HG03095 (cell line): ENCODE results near the gene MBP.
"Not testable (repeated sequence)": the region's sequence is repeated elsewhere in the genome, so short reads cannot be mapped to it uniquely, and the experiment has no call there.

Experiments used
- ATAC-seq: cut with Tn5 transposase; IDR thresholded peaks from one replicate; pipeline ENCODE4 v1.9.1; 2021; ENCODE audit warnings: moderate library complexity; ENCODE audit not compliant: unreplicated experiment

Gene MBP

DNA sequence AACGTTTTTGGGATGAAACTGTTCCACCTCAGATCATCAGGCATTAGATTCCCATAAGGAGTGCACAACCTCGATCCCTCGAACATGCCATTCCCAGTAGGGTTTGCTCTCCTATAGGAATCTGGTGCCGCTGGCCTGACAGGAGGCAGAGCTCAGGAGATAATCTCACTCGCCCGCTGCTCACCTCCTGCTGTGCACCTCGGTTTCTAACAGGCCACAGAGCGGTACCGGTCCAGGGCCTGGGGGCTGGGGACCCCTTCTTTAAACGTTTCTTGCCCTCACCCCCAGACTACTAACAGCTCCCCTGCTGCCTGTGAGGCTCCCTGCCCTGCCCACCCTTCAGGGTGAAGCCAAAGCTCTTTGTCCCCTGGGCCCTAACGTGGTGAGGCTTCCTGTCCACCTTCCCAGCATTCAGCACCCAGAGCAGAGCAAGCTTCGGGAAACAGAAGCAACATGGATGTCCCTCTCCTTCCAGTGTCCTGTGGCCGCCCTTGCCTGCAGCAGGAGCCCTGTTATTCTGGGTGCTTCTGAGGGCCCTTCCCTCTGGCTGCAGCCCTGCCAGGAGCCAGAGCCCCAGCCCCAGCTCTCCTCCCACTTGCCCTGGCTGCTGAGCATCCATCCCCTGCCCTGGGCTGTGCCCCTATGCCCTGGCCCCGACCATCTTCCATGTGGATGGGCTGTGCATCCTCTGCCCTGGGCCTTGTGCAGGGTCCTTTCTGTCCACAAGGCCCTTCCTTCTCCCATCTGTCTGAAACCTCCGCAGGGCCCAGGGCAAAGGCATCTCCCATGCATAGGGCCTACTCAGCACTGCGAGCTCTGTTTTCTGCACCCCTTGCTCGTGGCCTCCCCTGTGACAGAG lies 140.1 kb downstream of the MBP start:
- ATAC-seq, result no peak

GRCh38 chr18:76991021-76991688 lies 141.4 kb downstream of the MBP start:
- no peak for ATAC-seq

GRCh38 chr18:76990343-76991020 lies 142.1 kb downstream of the MBP start:
- ATAC-seq, result not testable (repeated sequence)

DNA sequence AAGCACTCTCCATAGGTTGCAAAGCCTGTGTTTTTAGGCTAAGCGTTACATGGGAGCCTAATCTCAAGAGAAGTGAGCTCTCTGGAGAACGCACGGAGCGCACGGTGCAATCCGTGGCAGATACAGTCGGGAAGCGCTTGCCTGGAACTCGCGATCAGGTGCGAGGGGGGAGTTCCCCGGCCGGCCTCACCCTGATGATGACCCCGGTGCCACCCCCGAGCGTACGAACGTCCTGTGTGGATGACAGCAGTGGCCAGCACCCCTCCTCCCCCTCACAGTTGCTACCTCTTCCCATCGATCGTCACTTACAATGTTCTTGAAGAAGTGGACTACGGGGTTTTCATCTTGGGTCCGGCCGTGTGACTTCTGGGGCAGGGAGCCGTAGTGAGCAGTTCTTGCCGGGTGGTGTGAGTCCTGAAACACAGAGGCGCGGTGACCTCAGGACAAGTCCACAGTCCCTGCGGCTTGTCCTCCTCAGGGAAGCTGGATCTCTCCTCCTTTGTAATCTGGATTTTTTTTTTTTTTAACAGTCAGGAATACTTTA lies 142.9 kb downstream of the MBP start:
- ATAC-seq, result no peak

DNA sequence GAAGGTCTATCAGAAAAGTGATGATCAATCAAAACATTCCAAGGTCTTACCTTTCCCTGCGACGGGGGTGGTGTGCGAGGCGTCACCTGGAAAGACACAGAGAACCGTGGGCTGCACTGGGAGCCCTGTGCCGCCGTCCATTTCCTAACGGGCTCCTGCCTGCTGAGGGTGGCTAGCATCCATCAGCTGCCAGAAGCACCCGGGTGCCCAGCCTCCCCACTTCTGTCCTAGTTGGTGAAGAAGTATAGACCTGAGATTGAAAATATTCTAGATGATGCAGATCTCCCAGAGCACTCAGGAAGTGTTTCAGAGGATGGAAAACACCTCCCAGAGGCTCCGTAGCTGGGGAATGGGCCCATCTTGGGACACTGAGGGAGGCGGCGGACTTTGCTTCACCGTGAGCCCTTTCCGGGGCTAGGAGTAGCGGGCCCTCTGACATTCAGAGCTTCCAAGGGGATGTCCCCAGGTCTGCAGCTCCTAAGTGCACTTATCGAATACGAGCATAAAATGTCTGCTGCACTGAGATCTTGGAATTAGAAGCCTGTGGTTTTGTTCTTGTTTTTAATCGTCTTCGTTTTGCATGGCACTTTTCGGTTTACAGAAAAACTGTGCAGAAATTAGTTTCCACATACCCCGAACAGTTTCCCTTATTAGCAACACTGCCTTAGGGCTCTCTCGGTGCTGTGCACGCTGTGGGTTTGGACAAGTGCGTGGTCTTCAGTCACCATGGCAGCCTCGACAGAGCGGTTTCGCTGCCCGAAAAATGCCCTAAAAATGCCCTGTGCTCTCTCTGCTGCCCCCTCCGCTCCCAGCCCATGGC lies 143.5 kb downstream of the MBP start:
- no peak for ATAC-seq

DNA sequence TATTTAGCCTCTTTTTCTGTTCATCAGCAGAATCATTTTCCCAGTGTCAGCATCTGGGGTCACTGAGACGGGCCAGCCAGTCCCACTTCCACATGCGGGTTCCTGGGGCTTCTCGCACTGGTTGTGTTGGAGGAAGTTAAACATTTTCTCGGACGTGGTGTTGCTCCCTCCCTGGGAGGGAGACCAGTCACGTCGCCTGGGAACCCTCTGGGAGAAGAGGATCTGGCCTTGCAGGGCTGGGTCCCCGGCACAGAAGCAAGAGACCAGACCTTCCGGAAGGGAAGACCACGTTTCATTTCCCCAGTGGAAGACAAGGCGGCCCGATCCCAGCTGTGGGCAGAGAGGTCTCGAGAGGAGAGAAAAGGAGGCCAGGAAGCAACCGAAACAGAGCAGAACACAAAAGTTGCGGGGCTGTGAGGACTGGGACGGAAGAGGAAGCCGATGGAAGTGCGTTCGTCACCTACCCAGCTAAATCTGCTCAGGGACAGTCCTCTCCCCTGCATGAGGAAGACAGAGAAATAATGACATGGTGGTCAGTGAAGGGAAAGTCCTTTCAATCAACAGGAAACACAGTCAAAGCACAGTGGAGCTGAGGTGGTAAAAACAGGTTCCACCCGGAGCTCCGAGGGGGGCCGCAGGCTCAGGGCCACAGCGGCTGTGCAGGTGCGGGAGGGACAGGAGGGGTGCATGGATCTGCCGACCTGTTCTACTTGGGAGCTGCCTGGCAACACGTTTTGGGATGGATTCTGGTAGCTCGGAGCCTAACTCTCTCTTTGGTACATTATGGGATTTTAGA lies 144.4 kb downstream of the MBP start:
- ATAC-seq, result no peak

- ATAC-seq, result no peak
Observed at GRCh38 chr18:76986406-76986805, 146.2 kb downstream of the MBP start.

DNA sequence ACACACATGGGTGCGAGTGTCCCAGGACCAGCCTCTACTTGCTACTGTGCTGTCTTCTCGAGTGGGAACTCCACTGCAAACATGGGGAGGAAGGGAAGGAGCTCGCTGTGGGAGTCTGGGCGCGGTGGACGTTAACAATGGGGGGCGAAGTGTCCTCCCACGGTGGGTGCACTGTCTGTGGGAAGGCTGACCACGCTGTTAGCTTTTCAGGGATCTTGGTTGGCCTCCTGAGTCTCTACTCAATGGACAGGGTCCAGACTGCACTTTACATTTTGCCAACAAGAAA lies 146.7 kb downstream of the MBP start:
- ATAC-seq, result no peak

GRCh38 chr18:76985156-76985950 lies 147.2 kb downstream of the MBP start:
- no peak for ATAC-seq

GRCh38 chr18:76984193-76985155 lies 148.1 kb downstream of the MBP start:
- no peak for ATAC-seq

- ATAC-seq, result no peak
Observed at GRCh38 chr18:76983613-76984051, 149.0 kb downstream of the MBP start.

DNA sequence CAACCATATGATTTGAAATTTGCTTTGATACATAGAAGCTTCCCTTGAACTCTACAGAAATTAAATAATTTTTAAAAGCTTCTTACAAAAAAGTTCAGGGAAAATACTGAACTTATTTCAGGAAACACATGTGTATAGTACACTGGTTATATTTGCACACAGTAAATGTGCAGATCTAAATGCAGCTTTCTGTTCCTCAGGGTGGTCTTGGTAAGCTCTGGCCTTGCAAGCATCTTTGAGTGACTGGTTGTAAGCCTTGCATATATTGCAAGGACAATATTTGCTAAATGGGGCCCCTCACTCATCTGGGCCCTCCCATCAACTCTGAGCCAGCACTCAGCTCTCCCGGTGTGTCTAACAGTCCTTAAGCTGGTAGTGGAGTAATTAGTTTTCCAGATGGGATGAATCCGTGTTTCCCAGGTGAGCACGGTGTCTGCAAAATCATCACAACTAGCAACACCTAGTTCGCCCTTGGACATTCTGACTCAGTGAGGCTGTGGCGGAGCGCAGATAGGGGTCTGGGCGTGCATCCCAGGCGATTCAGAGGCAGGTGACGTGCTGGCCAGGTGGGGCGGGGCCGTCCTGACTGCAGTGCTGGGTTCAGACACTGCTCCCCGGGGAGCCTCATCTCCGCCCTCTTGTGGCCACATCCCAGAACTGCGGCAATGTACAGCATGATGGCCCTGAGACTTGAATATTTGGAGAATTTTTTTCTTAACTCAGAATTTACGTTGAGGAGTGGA lies 149.6 kb downstream of the MBP start:
- peak; percentile 83 for ATAC-seq

DNA sequence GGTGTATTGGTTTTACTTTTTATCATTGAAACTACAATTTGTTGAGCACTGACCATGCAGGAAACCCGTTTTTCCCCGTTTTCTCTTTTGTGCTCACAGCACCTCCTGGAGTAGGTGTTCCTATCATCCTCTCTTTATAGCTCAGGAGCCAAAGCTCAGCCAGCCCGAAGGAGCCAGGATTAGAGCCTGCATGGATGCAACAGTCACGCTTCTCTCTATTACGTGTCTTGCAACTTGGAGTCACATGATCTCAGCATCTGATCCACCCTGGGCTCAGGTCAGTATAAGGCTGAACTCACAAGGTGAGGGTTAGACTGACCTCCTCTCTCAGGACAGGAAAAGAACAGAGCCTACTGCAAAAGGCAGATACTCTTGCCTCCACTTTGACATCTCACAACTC lies 150.5 kb downstream of the MBP start:
- no peak for ATAC-seq

DNA sequence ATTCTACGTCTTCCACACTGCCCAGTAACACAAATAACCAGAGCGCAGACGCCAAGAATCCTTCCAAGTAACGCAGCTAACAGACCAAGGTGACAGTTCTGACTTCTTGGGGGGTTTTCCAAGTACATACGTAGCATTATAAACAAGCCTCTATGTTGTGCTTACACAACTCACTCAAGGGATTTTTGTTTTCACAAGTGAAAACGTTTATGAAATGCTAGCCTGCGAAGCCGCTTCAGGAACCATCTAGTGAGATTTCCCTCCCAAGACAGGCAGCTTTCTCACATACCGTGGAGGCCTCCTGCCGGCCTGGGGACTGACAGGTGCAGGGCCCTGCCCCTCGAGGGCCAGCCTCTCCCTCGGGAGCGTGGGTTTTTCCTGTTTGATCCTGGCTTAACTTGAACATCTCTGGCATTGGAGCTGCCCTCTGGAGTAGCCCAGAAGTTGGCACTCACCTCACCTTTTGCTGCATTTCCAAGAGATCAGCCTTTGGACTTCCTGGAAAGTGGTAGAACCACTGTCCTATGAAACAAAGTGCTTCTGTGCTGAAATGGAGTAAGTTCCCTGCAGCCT lies 151.1 kb downstream of the MBP start:
- ATAC-seq, result peak; percentile 54

GRCh38 chr18:76980663-76981395 lies 151.8 kb downstream of the MBP start:
- ATAC-seq, result peak; percentile 30

- no peak for ATAC-seq
Observed at GRCh38 chr18:76979906-76980305, 152.7 kb downstream of the MBP start.
